ENCODE data around the gene STX19. TPM values are rescaled to one million over a fixed set of nuclear protein-coding genes. Genes with fewer than 3 reads are reported as not detected.

Gene STX19
- polyA plus RNA-seq, 3 donors, result not detected

GRCh38 chr3:94050546-94050945 lies 22.1 kb upstream of the STX19 start:
- H3K4me3 ChIP-seq (replicated peaks in 1 of 3; ENCODE audit: low read depth in 2 of 3, low read length in 3 of 3), result no peak overlapping the region
- H3K4me1 ChIP-seq (ENCODE audit: control insufficient read depth in 1 of 2, insufficient read depth in 2 of 2, low read length in 2 of 2), result no peaks in the 10 kb centered on the region
- no peak overlapping the region for H3K4me2 ChIP-seq (replicated peaks; ENCODE audit: extremely low read depth, low read length, poor library complexity, severe bottlenecking)
- H3K27ac ChIP-seq (ENCODE audit: low read depth in 1 of 2, low read length in 2 of 2), result no peak overlapping the region
- Mint-ChIP-seq H3K4me3 (no peak overlapping the region), H3K36me3 (peaks cover 0 to 5% of the 10 kb centered on the region in 2 donors), H3K4me1 (no peaks in the 10 kb centered on the region), H3K9me3 (peaks cover 0 to 3% (median under 1%) of the 10 kb centered on the region in 7 donors), H3K27me3 (ENCODE audit: low read depth in 3 of 3) (no peaks in the 10 kb centered on the region), H3K27ac (no peak overlapping the region)
- no peak overlapping the region for H3K9ac ChIP-seq (ENCODE audit: insufficient read depth, low read length, poor library complexity, severe bottlenecking)
- no peaks in the 10 kb centered on the region for H3K79me2 ChIP-seq (ENCODE audit: insufficient read depth, low read length)
- no peaks in the 10 kb centered on the region for H3K36me3 ChIP-seq (replicated peaks in 1 of 2; ENCODE audit: control insufficient read depth in 1 of 2, insufficient read depth in 2 of 2, low read length in 2 of 2)
- no peak for TF ChIP-seq CTCF (IDR thresholded peaks at IDR 0.05)
- DNase-seq, result no peak
- H4K20me1 ChIP-seq (ENCODE audit: insufficient read depth, low read length), result no peaks in the 10 kb centered on the region
- intact Hi-C loops (cut with micrococcal nuclease), result no loop called here
- no peaks in the 10 kb centered on the region for H3K9me3 ChIP-seq (replicated peaks in 1 of 2; ENCODE audit: control insufficient read depth in 1 of 2, insufficient read depth in 1 of 2, low read length in 2 of 2)
- H3K27me3 ChIP-seq (ENCODE audit: control insufficient read depth in 2 of 2, insufficient read depth in 2 of 2, low read length in 2 of 2), result no peaks in the 10 kb centered on the region
- no peak overlapping the region for H2AFZ ChIP-seq (ENCODE audit: insufficient read depth, low read depth, low read length, poor library complexity, severe bottlenecking)

GRCh38 chr3:94049267-94049666 lies 20.9 kb upstream of the STX19 start:
- no peaks in the 10 kb centered on the region for H3K4me1 Mint-ChIP-seq
- H3K4me3 Mint-ChIP-seq, result no peak overlapping the region
- no CpG with 5 or more reads among the region's 2 CpGs for WGBS (ENCODE audit: insufficient coverage)
- H3K4me2 ChIP-seq (replicated peaks; ENCODE audit: extremely low read depth, low read length, poor library complexity, severe bottlenecking), result no peak overlapping the region
- TF ChIP-seq CTCF (IDR thresholded peaks at IDR 0.05), result no peak
- H3K4me1 ChIP-seq (ENCODE audit: control insufficient read depth in 1 of 2, insufficient read depth in 2 of 2, low read length in 2 of 2), result no peaks in the 10 kb centered on the region
- peaks cover 0 to 3% of the 10 kb centered on the region in 2 donors for H3K36me3 ChIP-seq (replicated peaks in 1 of 2; ENCODE audit: control insufficient read depth in 1 of 2, insufficient read depth in 2 of 2, low read length in 2 of 2)
- H3K4me3 ChIP-seq (replicated peaks in 1 of 3; ENCODE audit: low read depth in 2 of 3, low read length in 3 of 3), result no peak overlapping the region
- DNase-seq, result no peak
- no peak overlapping the region for H3K27ac Mint-ChIP-seq
- peaks cover 6 to 16% of the 10 kb centered on the region in 2 donors for H3K36me3 Mint-ChIP-seq
- H3K9me3 Mint-ChIP-seq, result peaks cover 3 to 15% (median 7%) of the 10 kb centered on the region in 7 donors
- H3K27ac ChIP-seq (ENCODE audit: low read depth in 1 of 2, low read length in 2 of 2), result no peak overlapping the region
- no peaks in the 10 kb centered on the region for H3K27me3 Mint-ChIP-seq (ENCODE audit: low read depth in 3 of 3)
- peaks cover 0 to 6% of the 10 kb centered on the region in 2 donors for H3K9me3 ChIP-seq (replicated peaks in 1 of 2; ENCODE audit: control insufficient read depth in 1 of 2, insufficient read depth in 1 of 2, low read length in 2 of 2)
- H3K9ac ChIP-seq (ENCODE audit: insufficient read depth, low read length, poor library complexity, severe bottlenecking), result no peak overlapping the region
- H4K20me1 ChIP-seq (ENCODE audit: insufficient read depth, low read length), result no peaks in the 10 kb centered on the region
- intact Hi-C loops (cut with micrococcal nuclease), result no loop called here
- no peaks in the 10 kb centered on the region for H3K79me2 ChIP-seq (ENCODE audit: insufficient read depth, low read length)
- H2AFZ ChIP-seq (ENCODE audit: insufficient read depth, low read depth, low read length, poor library complexity, severe bottlenecking), result no peak overlapping the region
- H3K27me3 ChIP-seq (ENCODE audit: control insufficient read depth in 2 of 2, insufficient read depth in 2 of 2, low read length in 2 of 2), result no peaks in the 10 kb centered on the region

All from CD14-positive monocyte (primary cell).